Kidney (tissue), 14 donors: ENCODE data around the gene CADPS. TPM values are rescaled to one million over a fixed set of nuclear protein-coding genes. Genes with fewer than 3 reads are reported as not detected.

Source experiments
- DNase-seq, 5 donors: peaks; one replicate each; pipeline ENCODE4 v3.0.0-alpha.2; 2013 to 2020
- FAIRE-seq: peaks from 2 replicates; lab custom pipeline; 2012; peaks lifted over from hg19 to GRCh38; lab: Jason Lieb, UNC
- H3K27ac ChIP-seq, 2 donors: one replicate each; pipeline ENCODE4 v1.7.0; 2013; ENCODE audit warnings: low read depth in 2 of 2, low read length in 2 of 2, inconsistent platforms in 1 of 2
- H3K27me3 ChIP-seq: one replicate; pipeline ENCODE4 v1.7.1; 2013; ENCODE audit warnings: low read length, inconsistent platforms; ENCODE audit not compliant: control insufficient read depth, insufficient read depth
- H3K36me3 ChIP-seq, 3 donors: one replicate each; pipeline versions ENCODE4 v1.7.0 to v1.7.1; 2013; ENCODE audit warnings: low read length in 3 of 3, control low read depth in 1 of 3, inconsistent platforms in 1 of 3; ENCODE audit not compliant: insufficient read depth in 3 of 3, control insufficient read depth in 2 of 3
- H3K4me1 ChIP-seq, 3 donors: one replicate each; pipeline versions ENCODE4 v1.7.0 to v1.7.1; 2013; ENCODE audit warnings: low read length in 3 of 3, inconsistent platforms in 1 of 3, low read depth in 1 of 3; ENCODE audit not compliant: control insufficient read depth in 2 of 3, insufficient read depth in 2 of 3
- H3K4me3 ChIP-seq, 3 donors: one replicate each; pipeline versions ENCODE4 v1.7.0 to v1.8.1; 2013; ENCODE audit warnings: low read length in 3 of 3, control low read depth in 1 of 3, inconsistent platforms in 1 of 3
- H3K9ac ChIP-seq, 3 donors: one replicate each; pipeline versions ENCODE4 v1.7.0 to v1.7.1; 2013; ENCODE audit warnings: low read length in 3 of 3, control low read depth in 1 of 3, inconsistent platforms in 1 of 3
- H3K9me3 ChIP-seq, 3 donors: one replicate each; pipeline versions ENCODE4 v1.7.0 to v1.7.1; 2013; ENCODE audit warnings: low read length in 3 of 3, control low read depth in 1 of 3, inconsistent platforms in 1 of 3; ENCODE audit not compliant: control insufficient read depth in 2 of 3, insufficient read depth in 1 of 3
- CTCF ChIP-seq: IDR thresholded peaks from 3 replicates; pipeline ENCODE4 v1.5.1; 2012; ENCODE audit warnings: mild to moderate bottlenecking, moderate library complexity, borderline replicate concordance; ENCODE audit not compliant: insufficient read depth; ENCODE audit errors: extremely low read depth
- intact Hi-C: fragments of 100-400 bp; cut with DNase I; formaldehyde crosslinking; loops from one replicate; pipeline ENCODE4 v1.11.1; 2022
- polyA plus RNA-seq: library from polyadenylated mRNA; stranded (reverse); fragments of 350-450 nt; fragmentation: Illumina TruSeq; extraction: RNeasy Lipid Tissue Mini Kit (QIAGEN cat#74804); gene quantifications from one replicate; pipeline ENCODE4 v1.2.3, GENCODE V29; 2014; ENCODE audit warnings: low read depth, low replicate concordance; ENCODE audit not compliant: insufficient read depth
- total RNA-seq: library from RNA; stranded (reverse); fragmentation: NEBNext Ultra II Directional; extraction: Animal tissue kit (Norgen Biotek cat#: 25700); gene quantifications from one replicate; pipeline ENCODE4 v1.2.1, GENCODE V29; 2021
- donor health status: control.
- donor health status: control.
- donor health status: control.
- donor health status: control.
- donor health status: control.
- donor health status: DM: yes; HTN: yes; CAD: no.
- donor health status: Normal renal cell carcinoma (clear cell type).

The CADPS gene
- total and polyA plus RNA-seq, 2 donors from 2014 or later: 0.98 TPM; not detected in 1

- Histone ChIP-seq H3K27ac (no peak overlapping the region), H3K36me3 (no peaks in the 10 kb centered on the region), H3K9me3 (no peaks in the 10 kb centered on the region), H3K9ac (no peak overlapping the region), H3K27me3 (no peaks in the 10 kb centered on the region), H3K4me1 (no peaks in the 10 kb centered on the region), H3K4me3 (no peak overlapping the region)
- intact Hi-C loops: no loop called here
- DNase-seq (no peak), FAIRE-seq (no peak)
- no peak for TF ChIP-seq CTCF
Measured at GRCh38 chr3:62785384-62785783, 89.8 kb downstream of the CADPS start.

DNA sequence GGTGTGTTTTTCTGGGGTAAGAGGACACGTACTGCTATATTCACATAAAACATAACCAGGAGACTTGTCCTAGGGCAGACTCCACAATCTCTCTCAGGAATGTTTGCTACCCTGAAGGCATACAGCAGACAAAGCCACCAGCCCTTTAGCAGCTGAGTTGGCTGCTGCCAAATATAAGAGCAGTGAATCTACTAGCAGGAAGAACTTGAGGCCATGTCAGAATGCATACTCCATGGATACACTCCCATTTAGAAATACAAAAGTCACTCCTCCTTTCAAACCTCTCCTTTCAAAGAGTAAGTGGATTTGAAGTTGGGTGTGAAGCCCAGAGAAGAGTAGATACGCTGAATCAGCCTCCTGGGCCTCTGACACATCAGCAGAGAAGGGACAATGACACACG lies 94.1 kb downstream of the CADPS start:
- FAIRE-seq (no peak), DNase-seq (no peak)
- Histone ChIP-seq H3K27ac (no peak overlapping the region), H3K9ac (no peak overlapping the region), H3K27me3 (no peaks in the 10 kb centered on the region), H3K9me3 (no peaks in the 10 kb centered on the region), H3K4me1 (no peaks in the 10 kb centered on the region), H3K36me3 (no peaks in the 10 kb centered on the region), H3K4me3 (no peak overlapping the region)
- no peak for TF ChIP-seq CTCF
- intact Hi-C loops: no loop called here

DNA sequence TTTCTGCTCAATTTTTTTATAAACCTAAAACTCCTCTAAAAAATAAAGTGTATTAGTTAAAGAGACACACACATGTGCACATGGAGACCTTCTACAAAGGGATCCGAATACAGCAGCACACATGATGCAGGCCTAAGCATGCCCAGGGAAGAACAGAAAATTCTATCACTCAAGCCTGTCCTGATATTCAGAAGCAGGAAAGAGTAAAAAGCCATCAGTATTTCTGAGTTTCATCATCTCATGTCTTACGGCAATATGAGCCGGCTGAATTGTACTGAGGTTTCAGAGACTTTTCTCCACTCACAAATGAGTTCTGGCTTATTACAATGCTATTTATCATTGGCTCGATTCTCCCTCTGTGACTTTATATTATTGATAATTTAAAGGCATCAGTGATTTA lies 97.5 kb downstream of the CADPS start:
- no peak overlapping the region for H3K9ac ChIP-seq
- no peaks in the 10 kb centered on the region for H3K4me1 ChIP-seq
- no peaks in the 10 kb centered on the region for H3K9me3 ChIP-seq
- H3K27me3 ChIP-seq: no peaks in the 10 kb centered on the region
- H3K4me3 ChIP-seq: no peak overlapping the region
- no peaks in the 10 kb centered on the region for H3K36me3 ChIP-seq
- TF ChIP-seq CTCF: no peak
- no peak overlapping the region for H3K27ac ChIP-seq
- FAIRE-seq (no peak), DNase-seq (no peak)
- intact Hi-C loops: no loop called here

DNA sequence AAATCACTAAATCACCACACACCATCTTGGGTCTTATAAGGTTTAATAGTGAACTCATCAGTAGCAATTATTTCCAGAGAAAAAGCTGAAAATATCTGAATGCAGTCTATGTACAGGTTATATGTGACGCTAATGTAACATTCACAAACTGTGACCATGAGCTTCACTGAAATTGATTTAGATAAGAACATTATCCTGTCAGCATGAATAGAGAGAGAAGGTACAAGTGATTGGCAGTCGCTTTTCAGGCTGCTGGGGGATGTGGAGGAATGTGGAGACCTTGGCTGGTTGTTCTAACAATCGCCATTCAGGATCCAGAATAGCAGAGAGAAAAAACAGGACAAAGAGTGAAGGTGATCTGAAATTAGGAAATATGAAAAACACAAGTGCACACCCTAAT lies 98.1 kb downstream of the CADPS start:
- H3K36me3 ChIP-seq: no peaks in the 10 kb centered on the region
- H3K4me3 ChIP-seq: no peak overlapping the region
- DNase-seq: no peak
- no peaks in the 10 kb centered on the region for H3K4me1 ChIP-seq
- FAIRE-seq: no peak
- H3K9me3 ChIP-seq: no peaks in the 10 kb centered on the region
- H3K27ac ChIP-seq: no peak overlapping the region
- no peaks in the 10 kb centered on the region for H3K27me3 ChIP-seq
- no peak for TF ChIP-seq CTCF
- intact Hi-C loops: no loop called here
- H3K9ac ChIP-seq: no peak overlapping the region
